ENCODE data around the gene ATP13A5.

Gene ATP13A5

GRCh38 chr3:193335031-193335430, 43.5 kb downstream of the ATP13A5 start:
- no peak for TF ChIP-seq CTCF (IDR thresholded peaks at IDR 0.05; ENCODE audit: low read depth, low read length)
- DNase-seq (ENCODE audit: low read depth in 2 of 2), result no peak
- no peak overlapping the region for H3K4me3 ChIP-seq (replicated peaks in 1 of 2; ENCODE audit: low read depth in 2 of 2, low read length in 2 of 2)

DNA sequence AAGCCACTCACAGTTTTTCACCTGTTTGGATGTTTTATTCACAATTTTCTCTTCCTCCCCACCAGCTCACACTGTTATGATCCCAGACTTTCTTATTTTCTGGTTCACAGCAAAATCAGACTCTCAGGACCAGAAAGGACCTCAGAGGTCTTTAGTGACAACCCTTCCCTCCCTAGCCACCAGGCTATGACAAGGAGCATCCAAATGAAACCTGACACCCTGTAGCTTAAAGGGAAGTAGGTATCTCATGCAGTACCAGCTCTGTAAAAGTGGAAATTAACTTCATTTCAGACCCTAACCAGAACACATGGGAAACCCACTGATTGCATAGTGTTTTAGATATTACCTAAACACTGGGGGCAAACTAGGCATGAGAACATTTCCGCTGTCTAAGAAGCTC, 45.3 kb downstream of the ATP13A5 start:
- no peak for TF ChIP-seq CTCF (IDR thresholded peaks at IDR 0.05; ENCODE audit: low read depth, low read length)
- no peak overlapping the region for H3K4me3 ChIP-seq (replicated peaks in 1 of 2; ENCODE audit: low read depth in 2 of 2, low read length in 2 of 2)
- DNase-seq (ENCODE audit: low read depth in 2 of 2), result no peak

- DNase-seq (ENCODE audit: low read depth in 2 of 2), result no peak
- H3K4me3 ChIP-seq (replicated peaks in 1 of 2; ENCODE audit: low read depth in 2 of 2, low read length in 2 of 2), result no peak overlapping the region
- no peak for TF ChIP-seq CTCF (IDR thresholded peaks at IDR 0.05; ENCODE audit: low read depth, low read length)
These were observed 47.9 kb downstream of the ATP13A5 start for GRCh38 chr3:193330555-193331204.

DNA sequence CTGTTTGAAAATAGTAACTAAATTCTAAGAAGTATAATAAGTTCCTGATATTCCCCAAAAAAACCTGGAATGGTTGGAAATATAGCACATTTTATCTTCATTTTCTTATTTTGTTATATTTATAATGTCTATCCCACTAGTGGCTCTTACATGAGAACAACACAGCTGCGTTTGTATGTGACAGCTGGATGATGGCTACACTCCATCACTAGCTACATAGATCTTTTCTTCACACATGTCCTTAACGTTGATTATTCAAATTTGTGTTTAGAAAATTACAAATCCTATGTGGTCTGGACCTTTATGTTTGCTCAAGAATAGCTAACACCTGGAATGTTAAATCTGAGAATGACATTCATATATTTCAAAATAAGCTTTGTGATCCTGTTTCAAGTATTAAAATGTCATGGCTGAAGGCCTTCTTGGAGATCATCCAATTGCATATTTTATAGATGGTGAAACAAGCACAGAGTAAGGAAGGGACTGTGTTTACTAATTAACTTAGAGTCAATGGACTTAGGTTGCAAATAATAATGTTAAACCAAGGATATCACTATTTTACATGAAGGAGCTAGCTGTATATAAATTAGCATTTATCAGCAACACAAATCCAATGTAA, 60.8 kb downstream of the ATP13A5 start:
- no peak overlapping the region for H3K4me3 ChIP-seq (replicated peaks in 1 of 2; ENCODE audit: low read depth in 2 of 2, low read length in 2 of 2)
- no peak for DNase-seq (ENCODE audit: low read depth in 2 of 2)
- TF ChIP-seq CTCF (IDR thresholded peaks at IDR 0.05; ENCODE audit: low read depth, low read length), result no peak

- H3K4me3 ChIP-seq (replicated peaks in 1 of 2; ENCODE audit: low read depth in 2 of 2, low read length in 2 of 2), result no peak overlapping the region
- TF ChIP-seq CTCF (IDR thresholded peaks at IDR 0.05; ENCODE audit: low read depth, low read length), result no peak
- no peak for DNase-seq (ENCODE audit: low read depth in 2 of 2)
These were observed 64.4 kb downstream of the ATP13A5 start for GRCh38 chr3:193314161-193314560.

GRCh38 chr3:193313061-193313958, 65.2 kb downstream of the ATP13A5 start:
- no peak for DNase-seq (ENCODE audit: low read depth in 2 of 2)
- TF ChIP-seq CTCF (IDR thresholded peaks at IDR 0.05; ENCODE audit: low read depth, low read length), result no peak
- no peak overlapping the region for H3K4me3 ChIP-seq (replicated peaks in 1 of 2; ENCODE audit: low read depth in 2 of 2, low read length in 2 of 2)

Measured in cardiac fibroblast (primary cell).